Measurements from ENCODE around the gene SLC9A8.

Gene SLC9A8

GRCh38 chr20:49812507-49813304 is at the start of gene SLC9A8:
Gene SLC9A8 (plus strand): TSS chr20:49812828. CDS start chr20:49812923, 95 bp downstream.
- H3K4me3 ChIP-seq (ENCODE audit: low read length), result peak within 1 kb of the TSS; percentile 87
- peak; percentile 81 for DNase-seq (ENCODE audit: low read depth)
- TF ChIP-seq CTCF (conservative IDR thresholded peaks at IDR 0.05; ENCODE audit: low read length), result peak; percentile 35

GRCh38 chr20:49762940-49763766 is 49.5 kb upstream of the SLC9A8 start:
- no peak for TF ChIP-seq CTCF (conservative IDR thresholded peaks at IDR 0.05; ENCODE audit: low read length)

GRCh38 chr20:49765413-49765736 is 47.3 kb upstream of the SLC9A8 start:
- no peak overlapping the region for H3K4me3 ChIP-seq (ENCODE audit: low read length)

More at GRCh38 chr20:49762940-49763766, 49.5 kb upstream of the SLC9A8 start:
- no peak overlapping the region for H3K4me3 ChIP-seq (ENCODE audit: low read length)
- DNase-seq (ENCODE audit: low read depth), result no peak

GRCh38 chr20:49765846-49766541 is 46.6 kb upstream of the SLC9A8 start:
- no peak for TF ChIP-seq CTCF (conservative IDR thresholded peaks at IDR 0.05; ENCODE audit: low read length)

More at GRCh38 chr20:49765413-49765736, 47.3 kb upstream of the SLC9A8 start:
- no peak for DNase-seq (ENCODE audit: low read depth)
- TF ChIP-seq CTCF (conservative IDR thresholded peaks at IDR 0.05; ENCODE audit: low read length), result no peak

GRCh38 chr20:49766979-49767521 is 45.6 kb upstream of the SLC9A8 start:
- DNase-seq (ENCODE audit: low read depth), result no peak
- TF ChIP-seq CTCF (conservative IDR thresholded peaks at IDR 0.05; ENCODE audit: low read length), result no peak
- no peak overlapping the region for H3K4me3 ChIP-seq (ENCODE audit: low read length)

More at GRCh38 chr20:49765846-49766541, 46.6 kb upstream of the SLC9A8 start:
- DNase-seq (ENCODE audit: low read depth), result peak; percentile 54
- no peak overlapping the region for H3K4me3 ChIP-seq (ENCODE audit: low read length)

GRCh38 chr20:49768204-49769047 is 44.2 kb upstream of the SLC9A8 start:
- H3K4me3 ChIP-seq (ENCODE audit: low read length), result no peak overlapping the region
- no peak for TF ChIP-seq CTCF (conservative IDR thresholded peaks at IDR 0.05; ENCODE audit: low read length)
- DNase-seq (ENCODE audit: low read depth), result peak; percentile 97

Measured in AG10803 (cell line).